Measurements from ENCODE around the gene GRID1.
A peak's percentile ranks its signal among the peaks of the same experiment; 100 is the strongest.

The GRID1 gene

GRCh38 chr10:86366033-86366901, at the start of gene GRID1:
Gene GRID1, minus strand, starts transcription at chr10:86366795.
- no peak within 1 kb of the TSS for H3K4me3 ChIP-seq (ENCODE audit: control insufficient read depth, low read depth, low read length)
- DNase-seq (ENCODE audit: low read depth), result no peak
- no peak for TF ChIP-seq CTCF (conservative IDR thresholded peaks at IDR 0.05; ENCODE audit: control insufficient read depth, insufficient read depth, low read depth, low read length)

GRCh38 chr10:86415583-86415982, 49.0 kb upstream of the GRID1 start:
- no peak for DNase-seq (ENCODE audit: low read depth)
- no peak for TF ChIP-seq CTCF (conservative IDR thresholded peaks at IDR 0.05; ENCODE audit: control insufficient read depth, insufficient read depth, low read depth, low read length)
- H3K4me3 ChIP-seq (ENCODE audit: control insufficient read depth, low read depth, low read length), result no peak overlapping the region

- no peak for DNase-seq (ENCODE audit: low read depth)
- TF ChIP-seq CTCF (conservative IDR thresholded peaks at IDR 0.05; ENCODE audit: control insufficient read depth, insufficient read depth, low read depth, low read length), result no peak
- no peak overlapping the region for H3K4me3 ChIP-seq (ENCODE audit: control insufficient read depth, low read depth, low read length)
These were observed 48.5 kb upstream of the GRID1 start for GRCh38 chr10:86415116-86415515.

- TF ChIP-seq CTCF (conservative IDR thresholded peaks at IDR 0.05; ENCODE audit: control insufficient read depth, insufficient read depth, low read depth, low read length), result no peak
- H3K4me3 ChIP-seq (ENCODE audit: control insufficient read depth, low read depth, low read length), result no peak overlapping the region
- no peak for DNase-seq (ENCODE audit: low read depth)
These were observed 46.6 kb upstream of the GRID1 start for GRCh38 chr10:86413046-86413728.

- H3K4me3 ChIP-seq (ENCODE audit: control insufficient read depth, low read depth, low read length), result no peak overlapping the region
- no peak for DNase-seq (ENCODE audit: low read depth)
- no peak for TF ChIP-seq CTCF (conservative IDR thresholded peaks at IDR 0.05; ENCODE audit: control insufficient read depth, insufficient read depth, low read depth, low read length)
These were observed 45.4 kb upstream of the GRID1 start for GRCh38 chr10:86411852-86412560.

GRCh38 chr10:86411281-86411841, 44.8 kb upstream of the GRID1 start:
- peak; percentile 52 for DNase-seq (ENCODE audit: low read depth)
- no peak for TF ChIP-seq CTCF (conservative IDR thresholded peaks at IDR 0.05; ENCODE audit: control insufficient read depth, insufficient read depth, low read depth, low read length)
- H3K4me3 ChIP-seq (ENCODE audit: control insufficient read depth, low read depth, low read length), result no peak overlapping the region

All from fibroblast of mammary gland (primary cell).